GM19238 (cell line): ENCODE results near the gene LIG4.
"Not testable (repeated sequence)": the region's sequence is repeated elsewhere in the genome, so short reads cannot be mapped to it uniquely, and the experiment has no call there.

Experiments used
- DNase-seq: peaks from one replicate; pipeline ENCODE4 v3.0.0; 2011; ENCODE audit warnings: low spot score; ENCODE audit not compliant: insufficient read length

LIG4 gene

DNA sequence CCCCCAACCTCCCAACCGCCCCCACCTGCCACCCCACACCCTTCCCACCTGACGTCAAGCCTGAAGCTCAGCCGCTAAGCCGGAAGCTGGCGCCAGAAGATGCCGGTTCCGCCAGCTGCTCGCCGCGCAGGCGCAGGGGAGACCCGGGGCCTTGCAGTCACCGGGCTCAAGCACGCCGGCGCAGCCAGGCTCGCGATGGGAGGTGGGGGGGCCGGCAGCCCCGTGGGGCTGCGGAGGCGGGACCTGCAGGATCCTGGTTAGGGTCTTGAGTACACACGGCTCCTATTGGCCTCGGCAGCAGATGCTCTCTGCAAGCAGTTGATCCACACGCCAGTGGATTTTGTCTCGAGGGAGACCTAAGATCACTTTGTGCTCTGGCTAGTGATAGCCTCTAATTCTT is at the start of gene LIG4:
Gene LIG4, minus strand, starts transcription at position 101 of the 400 bp plus-strand sequence. CDS start 4,268 bp downstream, outside the sequence.
- peak; percentile 88 for DNase-seq

DNA sequence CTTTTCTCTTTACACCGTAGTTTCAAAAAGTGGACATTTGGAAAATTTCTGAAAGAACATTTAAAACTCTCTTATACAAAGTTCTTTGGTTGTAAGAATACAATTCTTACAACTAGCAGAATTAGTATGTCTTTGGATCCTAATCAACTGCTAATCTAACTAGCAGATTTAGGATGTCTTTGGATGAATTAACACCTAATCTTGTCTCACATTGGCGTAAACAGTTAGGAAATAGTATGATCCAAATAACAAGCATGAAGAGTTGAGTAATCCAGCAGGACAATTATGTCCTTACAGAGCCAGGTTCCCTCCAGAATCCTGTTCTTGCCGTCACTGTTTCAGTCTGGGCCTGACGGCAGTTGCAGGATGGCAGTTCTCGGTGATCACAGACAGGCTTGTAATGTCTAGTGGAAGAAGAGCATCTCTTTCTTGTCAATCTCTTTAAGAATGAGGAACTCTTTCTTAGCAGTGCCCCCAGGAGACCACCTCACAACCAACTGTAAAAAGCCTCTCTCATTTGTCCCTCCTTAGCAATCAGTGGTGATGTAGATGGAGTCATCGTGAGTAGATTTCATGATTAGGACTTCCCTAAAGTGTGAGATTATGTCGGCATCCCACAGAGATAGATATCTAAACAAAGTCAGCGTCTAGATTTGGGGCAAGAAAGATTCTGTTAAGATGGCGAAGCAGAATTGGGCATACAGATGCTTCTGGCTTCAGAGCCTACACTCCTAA is 48.5 kb upstream of the LIG4 start:
- no peak for DNase-seq

DNA sequence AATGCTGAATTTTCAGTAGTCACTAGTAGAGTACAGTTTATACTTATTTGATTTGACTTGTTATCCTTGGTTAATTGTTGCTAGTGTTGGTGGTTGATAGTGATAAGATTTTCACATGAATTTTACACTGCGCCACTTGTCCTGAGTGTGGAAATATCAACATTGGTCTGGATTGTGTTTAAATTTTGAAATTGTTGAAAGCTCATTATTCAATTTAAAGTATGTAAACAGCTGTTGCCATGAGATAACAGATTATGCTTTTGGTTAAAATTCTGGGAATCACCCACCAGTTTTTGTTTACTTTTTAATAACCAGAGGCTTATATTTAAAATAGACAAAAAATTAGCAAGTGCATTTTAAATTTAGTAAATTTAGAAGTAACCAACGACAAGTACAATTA is 41.9 kb upstream of the LIG4 start:
- DNase-seq: no peak

DNA sequence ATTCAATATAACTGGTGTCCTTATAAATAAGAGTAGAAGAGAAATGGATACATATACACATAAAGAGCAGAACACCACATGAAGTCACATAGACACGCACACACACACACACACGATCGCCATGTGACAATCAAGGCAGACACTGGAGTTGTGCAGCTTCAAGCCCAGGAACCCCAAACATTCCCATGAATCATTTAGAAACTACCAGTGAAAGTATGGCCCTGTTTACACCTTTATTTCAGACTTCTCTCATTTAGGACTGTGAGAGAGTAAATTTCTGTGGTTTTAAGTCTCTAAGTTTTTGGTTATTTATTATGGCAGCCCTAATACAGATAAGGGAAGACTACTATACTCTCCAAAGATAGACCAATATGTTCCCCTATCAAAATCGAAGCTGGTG is 33.8 kb upstream of the LIG4 start:
- no peak for DNase-seq

DNA sequence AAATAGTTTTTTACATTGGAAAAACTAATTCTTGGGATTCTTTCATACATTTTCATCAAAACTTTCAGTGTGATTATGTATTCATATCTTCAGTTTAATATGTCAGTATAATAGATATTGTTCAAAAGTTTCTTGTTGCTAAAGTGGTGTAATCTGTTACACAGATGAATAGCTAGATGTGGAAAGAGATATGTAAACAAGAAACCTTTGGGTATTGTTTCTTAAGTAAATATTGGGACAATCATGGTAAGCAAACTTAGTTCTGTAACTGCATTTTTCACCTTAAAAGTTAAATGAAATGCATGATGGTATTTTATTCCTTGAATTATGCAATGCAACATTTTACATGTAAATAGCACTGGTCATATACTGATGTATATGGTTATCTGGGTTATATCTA is 15.0 kb upstream of the LIG4 start:
- no peak for DNase-seq

DNA sequence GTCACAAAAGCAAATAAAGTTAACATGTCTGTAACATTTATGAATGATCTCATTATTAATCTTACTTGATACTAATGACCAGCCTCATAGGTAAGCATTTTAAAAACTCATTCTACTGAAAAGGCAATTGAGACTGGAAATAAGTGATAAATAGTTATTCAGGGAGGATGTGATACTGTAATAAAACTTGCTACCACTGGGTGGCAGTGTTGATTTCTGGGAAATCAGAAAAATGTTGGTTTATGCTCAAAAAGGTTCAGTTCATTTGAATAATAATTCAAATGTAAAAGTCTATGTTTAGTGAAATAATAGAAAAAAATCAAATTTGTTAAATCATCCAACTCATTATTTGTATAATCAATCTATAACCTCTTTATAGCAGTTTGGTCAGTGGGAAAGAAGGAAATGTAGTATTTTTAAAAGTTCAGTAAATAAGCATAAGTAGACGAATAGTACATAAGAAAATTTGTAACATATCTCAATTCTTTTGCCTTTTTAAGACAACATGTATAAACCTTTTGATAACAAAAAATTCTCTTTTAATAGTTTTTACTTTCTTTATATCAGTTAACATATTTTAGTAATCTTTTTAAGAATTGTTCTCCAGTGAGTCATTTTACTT is 12.4 kb upstream of the LIG4 start:
- DNase-seq: no peak

DNA sequence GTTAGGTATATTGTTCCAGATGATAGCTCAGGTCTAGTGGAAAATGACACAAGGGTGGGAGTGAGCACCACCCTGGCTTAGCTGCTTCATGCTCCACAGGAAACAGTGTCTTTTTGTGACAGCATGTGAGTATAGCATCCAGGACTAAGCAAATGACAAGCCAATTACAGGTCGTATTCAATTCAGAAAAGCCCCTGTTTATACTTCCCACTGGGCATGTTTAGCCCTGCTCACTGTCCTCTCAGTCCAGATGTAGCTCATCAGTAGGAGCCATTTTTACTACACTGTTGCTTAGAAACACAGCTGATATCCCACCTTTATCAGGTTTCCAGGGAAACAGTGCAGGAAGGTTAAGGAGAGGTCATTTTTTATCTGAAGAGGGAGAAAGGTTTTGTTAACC is 10.8 kb upstream of the LIG4 start:
- no peak for DNase-seq

DNA sequence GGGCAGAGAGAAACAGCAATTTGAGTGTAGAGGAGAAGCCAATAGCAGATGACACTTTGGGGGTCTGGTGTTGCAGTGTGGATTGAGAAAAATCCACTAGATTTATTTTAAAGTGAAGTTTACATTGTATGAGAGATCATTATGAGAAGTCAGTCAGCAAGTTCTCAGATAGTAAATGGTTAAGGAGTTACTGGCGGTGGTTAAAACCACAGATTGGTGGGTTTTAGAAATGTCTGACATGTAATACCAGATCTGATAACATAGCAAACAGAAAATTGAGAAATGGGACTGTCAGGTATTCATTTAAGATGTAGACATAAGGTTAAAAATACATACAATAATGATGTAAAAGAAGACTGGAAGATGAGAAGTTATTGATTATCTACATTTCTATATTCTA is 10.1 kb upstream of the LIG4 start:
- no peak for DNase-seq

DNA sequence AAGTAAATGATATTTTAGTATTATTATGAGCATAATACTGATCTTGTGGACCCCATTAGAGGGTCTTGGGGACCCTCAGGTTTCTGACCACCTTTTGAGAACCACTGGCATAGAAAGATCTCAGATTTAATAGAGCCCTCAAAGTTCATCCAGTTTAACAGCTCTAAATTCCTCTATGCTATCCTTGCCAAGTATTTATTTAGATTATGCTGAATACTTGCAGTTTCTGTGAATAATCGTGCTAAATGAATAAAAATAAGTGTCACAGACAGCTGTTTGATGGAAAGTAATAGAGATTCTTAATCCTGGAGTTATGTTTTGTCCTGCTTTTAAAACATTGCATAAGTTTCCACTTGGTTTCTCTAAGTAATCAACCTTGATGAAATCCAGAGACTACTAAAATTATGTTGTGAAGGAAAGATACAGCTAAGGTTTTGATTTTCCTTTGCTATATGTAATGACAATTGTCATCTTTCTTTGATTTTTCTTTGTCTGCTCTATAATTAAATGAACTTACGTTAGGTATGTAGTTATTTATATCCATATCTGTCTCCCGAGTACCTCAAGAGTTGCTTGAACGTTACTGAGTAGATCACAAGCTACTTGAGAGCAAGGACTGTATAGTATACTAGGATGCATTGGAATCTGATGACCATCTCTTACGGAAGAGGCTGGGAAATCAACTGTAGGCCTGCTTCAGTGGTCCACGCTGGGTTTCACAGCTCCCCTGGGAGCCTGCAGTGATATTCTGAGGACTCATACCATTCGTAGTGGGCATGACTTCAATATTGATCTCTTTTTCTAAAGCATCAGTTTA is 8.6 kb upstream of the LIG4 start:
- no peak for DNase-seq

DNA sequence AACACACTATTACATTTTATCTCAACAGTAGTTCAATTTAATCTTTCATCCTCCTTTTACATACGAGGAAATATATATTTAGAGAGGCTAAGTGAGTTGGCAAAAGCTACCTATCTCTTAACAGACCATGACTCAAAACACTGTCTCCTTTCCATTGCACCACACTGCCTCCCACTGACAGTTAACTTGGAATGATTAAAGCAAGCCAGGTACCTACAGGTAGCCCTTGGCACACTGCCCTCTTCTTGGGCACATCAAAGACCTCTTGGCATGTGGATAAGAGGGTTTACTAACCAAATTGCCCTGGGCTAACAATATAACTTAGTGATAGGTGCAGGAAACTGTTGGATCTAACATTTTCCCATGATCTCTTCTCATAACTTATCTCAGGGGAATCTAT is 4.7 kb upstream of the LIG4 start:
- no peak for DNase-seq

DNA sequence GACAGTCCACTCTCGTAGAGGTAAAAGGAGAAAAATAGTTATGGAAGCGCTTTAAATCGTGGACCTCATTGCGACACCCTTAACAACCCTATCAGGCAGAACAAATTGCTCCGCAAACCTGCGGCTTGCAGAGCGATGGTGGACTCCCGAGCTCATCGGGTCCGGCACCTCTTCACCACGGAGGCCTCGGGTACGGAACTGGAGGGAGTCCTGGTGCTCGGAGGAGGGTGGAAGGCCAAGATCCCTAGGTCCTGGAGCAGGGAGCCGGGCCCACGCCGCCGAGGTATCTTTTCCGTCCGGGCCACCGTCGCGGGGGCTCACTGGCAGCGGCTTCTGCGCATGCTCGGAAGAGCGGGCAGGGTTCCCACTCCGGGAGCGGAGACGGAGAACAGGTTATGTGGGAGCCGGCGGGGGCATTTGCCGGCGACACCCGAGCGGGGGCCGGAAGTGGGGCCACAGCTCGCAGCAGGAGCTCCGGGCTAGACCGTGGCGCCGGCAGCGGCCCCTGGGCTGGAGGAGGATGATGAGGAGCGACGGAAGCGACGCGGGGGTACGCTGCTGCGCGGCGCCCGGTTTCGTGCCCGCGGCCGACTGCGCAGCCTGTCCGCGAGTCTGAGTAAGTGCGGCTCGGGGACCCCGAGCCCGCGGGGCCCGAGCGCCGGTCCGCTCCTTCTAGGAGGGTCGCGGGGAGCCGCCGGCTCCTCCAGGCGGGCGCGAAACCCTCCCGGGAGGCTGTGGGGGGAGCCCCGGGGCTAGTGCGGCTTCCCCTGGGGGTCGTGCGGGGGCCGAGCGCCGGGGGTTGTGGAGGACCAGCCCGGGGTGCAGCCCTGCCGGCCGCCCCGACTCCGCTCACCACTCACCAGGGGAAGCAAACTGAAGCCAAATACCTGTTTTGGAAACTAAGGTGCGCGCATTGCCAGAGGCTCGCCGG is 3.0 kb upstream of the LIG4 start, which contains the start of gene ABHD13:
Gene ABHD13, plus strand, starts transcription at position 349 of the 931 bp plus-strand sequence. CDS start 10,827 bp downstream, outside the sequence.
- peak; percentile 80 for DNase-seq

DNA sequence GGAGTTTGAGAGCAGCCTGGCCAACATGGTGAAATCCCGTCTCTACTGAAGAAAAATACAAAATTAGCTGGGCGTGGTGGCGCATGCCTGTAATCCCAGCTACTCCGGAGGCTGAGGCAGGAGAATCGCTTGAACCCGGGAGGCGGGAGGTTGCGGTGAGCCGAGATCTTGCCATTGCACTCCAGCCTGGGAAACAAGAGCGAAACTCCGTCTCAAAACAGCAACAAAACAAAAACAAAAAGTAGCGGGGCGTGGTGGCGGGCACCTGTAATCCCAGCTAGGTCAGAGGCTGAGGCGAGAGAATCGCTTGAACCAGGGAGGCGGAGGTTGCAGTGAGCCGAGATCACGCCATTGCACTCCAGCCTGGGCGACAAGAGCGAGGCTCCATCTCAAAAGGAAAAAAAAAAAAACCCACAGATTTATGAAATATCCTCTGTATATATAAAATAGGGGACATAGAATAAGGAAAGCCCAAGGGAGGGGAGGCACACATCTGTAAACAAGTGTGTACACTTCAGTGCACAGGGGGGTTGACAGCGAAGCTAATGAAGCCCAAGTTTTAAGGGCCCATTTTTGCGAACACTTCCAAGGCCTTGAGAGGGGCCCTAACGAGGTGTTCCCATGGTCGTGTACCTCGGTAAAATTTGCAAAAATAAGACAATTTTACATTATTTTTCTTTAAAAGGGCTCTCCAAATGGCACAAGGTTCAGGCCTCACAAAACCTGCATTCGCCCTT is 2.1 kb upstream of the LIG4 start:
- DNase-seq: not testable (repeated sequence)

DNA sequence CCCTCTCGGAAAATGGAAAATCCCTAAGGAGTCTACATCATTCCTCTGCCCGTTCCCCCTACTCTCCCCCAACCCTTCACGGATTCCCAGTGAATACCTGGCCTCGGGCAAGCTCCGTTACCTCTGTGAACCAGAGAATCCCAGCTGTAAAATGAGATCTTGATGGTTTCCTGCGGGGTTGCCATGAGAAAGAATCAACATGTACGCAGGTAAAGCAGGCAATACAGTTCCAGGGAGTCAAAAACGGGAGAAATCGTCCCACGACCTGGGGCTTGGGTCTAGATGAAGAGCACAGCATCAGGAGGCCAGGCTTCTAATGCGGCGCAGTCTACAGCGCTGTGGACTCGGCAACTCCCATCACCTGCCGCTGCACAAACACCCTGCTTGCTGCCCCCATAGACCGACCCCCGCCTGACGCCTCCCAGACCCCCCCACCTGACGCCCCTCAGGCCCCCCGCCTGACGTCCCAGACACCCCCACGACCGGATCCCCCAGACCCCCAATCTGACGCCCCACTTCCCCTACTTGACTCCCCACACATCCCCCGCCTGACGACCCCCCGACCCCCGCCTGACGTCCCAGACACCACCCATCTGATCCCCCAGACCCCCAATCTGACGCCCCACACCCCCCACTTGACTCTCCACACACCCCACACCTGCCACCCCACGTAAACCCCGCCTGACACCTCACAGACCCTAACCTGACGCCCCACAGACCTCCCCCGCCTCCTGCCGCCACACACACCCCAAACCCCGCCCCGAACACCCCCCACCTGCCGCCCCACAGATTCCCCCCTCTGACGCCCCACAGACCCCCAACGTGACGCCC is 680 bp downstream of the LIG4 start:
- DNase-seq: no peak

DNA sequence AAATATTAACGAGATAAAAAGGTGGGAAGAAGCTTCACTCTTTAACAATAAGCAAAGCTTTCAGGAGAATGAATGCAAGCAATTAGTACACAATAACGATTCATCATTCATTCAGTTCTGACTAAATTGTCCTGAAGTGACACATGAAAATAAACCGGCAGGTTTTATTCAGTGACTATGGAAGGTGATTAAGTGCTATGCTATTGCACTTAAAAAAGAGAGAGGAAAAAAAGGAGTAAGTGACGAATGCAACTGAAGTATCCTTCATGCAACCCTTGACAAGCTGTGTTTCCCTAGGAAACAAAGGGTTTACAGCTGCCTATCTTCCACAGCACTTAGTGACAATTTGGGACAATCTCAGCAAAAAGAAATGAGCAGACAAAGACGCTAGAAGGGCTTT is 1.4 kb downstream of the LIG4 start:
- no peak for DNase-seq

DNA sequence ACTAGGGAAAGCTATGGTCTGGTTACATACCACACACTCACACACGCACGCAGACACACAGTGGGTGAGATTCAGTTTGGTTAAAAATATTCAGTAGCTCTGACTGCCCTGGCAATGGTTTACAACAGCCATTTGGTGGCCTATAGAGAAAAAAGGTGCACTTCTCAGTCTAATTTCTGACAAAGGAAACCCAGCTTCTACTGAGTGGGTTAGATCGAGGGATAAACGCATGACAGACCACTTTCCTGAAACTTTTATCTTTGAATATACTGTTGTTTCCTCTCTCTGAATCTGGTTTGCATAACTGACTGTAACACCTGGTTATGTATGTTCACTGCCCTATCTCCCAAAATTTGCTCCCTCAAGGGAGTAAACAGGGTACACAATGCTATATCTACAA is 2.5 kb downstream of the LIG4 start:
- no peak for DNase-seq

DNA sequence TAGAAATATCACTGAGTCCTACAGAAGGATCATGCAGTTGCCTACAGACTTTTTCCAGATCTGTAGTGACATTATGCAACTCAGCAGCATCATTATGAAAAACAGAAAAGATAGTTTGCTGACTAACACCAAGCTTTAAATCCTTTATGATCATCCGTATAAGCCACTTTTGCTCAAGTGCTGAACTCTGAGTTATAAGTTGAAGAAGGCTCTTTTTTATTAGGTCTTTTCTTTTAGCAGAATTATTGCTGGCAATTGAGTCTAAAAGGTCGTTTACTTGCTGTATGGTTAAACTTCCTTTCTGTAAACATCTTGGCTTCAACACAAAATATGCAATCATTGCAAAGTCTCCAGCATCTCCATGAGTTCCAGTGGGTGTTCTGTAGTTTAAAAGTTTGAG is 4.8 kb downstream of the LIG4 start:
- DNase-seq: no peak

DNA sequence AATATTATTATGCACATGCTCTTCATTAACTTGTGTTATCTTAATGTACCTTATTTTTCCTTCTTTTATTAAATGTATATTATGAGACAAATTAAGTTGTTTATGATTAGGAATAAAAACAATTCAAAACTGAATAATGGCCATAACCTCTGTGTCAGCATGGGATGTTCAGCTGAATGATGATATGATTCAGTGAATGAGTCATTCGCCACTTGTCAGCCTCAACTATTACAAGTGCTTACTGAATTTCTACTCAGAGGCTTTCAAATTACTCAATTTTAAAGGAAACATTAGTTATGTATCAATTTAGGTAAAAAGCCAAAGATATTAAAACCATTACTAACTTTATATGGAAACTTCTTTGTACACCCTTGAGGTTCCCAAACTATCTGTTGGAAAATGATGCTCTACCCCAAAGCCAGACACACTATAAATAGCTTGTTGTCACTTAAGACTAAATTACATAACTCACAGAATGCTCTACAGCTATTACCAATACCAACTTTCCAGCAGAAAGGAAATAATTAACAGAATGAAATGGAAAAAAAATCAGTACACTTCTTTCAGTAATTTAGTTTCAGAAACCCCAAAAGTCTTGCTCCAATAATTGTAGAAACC is 14.4 kb downstream of the LIG4 start:
- DNase-seq: no peak

DNA sequence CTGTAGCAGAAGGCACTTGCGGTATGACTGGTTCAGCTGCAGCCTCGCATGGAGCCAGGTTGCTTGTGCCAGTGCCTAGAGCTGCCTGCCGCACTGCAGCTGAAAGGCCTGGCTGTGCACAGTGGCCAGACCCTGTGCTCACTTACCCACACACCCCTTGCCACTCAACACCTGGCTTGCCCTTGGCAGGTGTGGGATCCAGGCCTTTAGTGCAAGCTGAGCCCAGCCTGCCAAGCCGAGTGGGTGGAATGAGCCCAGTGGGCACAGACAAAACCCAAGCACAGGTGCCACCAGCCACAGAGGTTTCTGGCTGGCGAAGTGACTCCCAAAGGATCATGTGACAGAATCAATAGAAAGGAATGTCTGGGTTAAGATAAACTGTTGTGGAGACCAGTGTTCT is 19.5 kb downstream of the LIG4 start:
- DNase-seq: no peak

DNA sequence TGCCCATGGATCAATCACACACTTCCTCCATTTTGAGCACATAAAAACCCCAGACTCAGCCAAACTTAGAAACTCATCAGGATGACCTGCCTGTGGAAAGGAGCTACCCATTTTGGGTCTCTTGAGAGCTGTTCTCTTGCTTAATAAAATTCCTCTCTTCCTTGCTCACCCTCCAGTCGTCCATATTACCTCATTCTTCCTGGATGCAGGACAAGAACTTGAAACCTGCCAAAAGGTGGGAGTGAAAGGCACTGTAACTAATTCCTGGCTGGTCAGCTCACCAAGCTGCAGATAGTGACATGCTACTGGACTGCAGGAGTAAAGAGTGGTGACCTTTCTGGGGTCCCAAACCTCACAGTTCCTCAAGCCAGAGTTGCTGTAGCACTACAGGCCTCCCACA is 20.2 kb downstream of the LIG4 start:
- no peak for DNase-seq
